ENCODE data around the gene PRM1. TPM values are rescaled to one million over a fixed set of nuclear protein-coding genes. Genes with fewer than 3 reads are reported as not detected.

PRM1 gene
- total and polyA plus RNA-seq, 2 of the 13 experiments (the other 11 are each of a cell fraction or from before 2014, with no cell fraction given) = not detected

DNA sequence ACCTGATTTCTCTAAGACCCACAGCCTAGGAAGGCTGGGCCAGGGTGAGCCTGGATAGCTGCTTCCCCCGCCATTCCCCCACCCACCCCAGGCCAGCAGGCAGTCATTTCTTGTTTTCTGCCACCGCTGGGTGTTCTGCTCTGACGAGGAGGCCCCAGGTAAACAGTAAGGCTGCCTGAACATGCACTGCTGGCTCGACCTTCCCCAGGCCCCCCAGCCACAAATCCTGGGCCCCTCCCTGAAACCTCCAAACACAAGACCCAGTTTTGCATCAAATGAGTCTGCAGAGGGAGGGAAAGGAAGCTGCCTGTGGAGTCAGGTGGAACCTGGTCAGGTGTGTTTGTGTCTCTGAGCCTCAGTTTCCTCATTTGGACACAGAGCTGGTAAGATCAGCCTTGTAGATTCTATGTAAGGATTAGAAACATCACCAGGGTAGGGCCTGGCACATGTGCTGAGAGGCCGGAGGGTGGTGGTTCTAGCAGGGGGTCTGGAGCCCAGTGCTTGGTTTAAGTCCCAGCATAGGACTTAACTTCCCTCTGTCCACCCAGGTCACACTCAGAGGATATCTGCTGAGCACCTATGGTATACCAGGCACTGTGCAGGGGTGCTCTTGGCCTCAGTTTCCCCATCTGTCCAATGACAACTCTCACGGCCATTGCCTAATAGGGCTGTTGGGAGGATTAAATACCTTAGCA is 18.9 kb upstream of the PRM1 start (continued):
- TF ChIP-seq TOPORS (CRISPR knock-in tag; IDR thresholded peaks at IDR 0.05) (no peak), ZNF569 (CRISPR knock-in tag; IDR thresholded peaks at IDR 0.05; ENCODE audit: borderline replicate concordance) (no peak), SIX4 (CRISPR knock-in tag; IDR thresholded peaks at IDR 0.05) (no peak), ZNF331 (CRISPR knock-in tag; IDR thresholded peaks at IDR 0.05) (no peak), BRD4 (CRISPR knock-in tag; IDR thresholded peaks at IDR 0.05) (no peak), ZNF382 (CRISPR knock-in tag; IDR thresholded peaks at IDR 0.05; ENCODE audit: borderline replicate concordance) (no peak), U2AF2 (IDR thresholded peaks at IDR 0.05; ENCODE audit: low read depth, low read length) (no peak), ZBTB8A (CRISPR knock-in tag; IDR thresholded peaks at IDR 0.05; ENCODE audit: borderline replicate concordance, low read depth) (no peak), ZNF34 (CRISPR knock-in tag; IDR thresholded peaks at IDR 0.05; ENCODE audit: borderline replicate concordance) (no peak), ZNF256 (CRISPR knock-in tag; conservative IDR thresholded peaks at IDR 0.05) (no peak), NKX3-1 (CRISPR knock-in tag; IDR thresholded peaks at IDR 0.05) (no peak), ZNF879 (CRISPR knock-in tag; IDR thresholded peaks at IDR 0.05) (no peak), GATAD2A (CRISPR knock-in tag; IDR thresholded peaks at IDR 0.05) (0 out of 2 replicates have a peak, but pooled peaks have one; percentile 17), ZNF713 (CRISPR knock-in tag; IDR thresholded peaks at IDR 0.05) (no peak), ISX (CRISPR knock-in tag; conservative IDR thresholded peaks at IDR 0.05) (no peak), ZNF724P (CRISPR knock-in tag; IDR thresholded peaks at IDR 0.05; ENCODE audit: borderline replicate concordance) (no peak), MEIS2 (CRISPR knock-in tag; IDR thresholded peaks at IDR 0.05) (no peak), KLF12 (CRISPR knock-in tag; IDR thresholded peaks at IDR 0.05; ENCODE audit: borderline replicate concordance) (no peak), RAD21 (CRISPR knock-in tag; IDR thresholded peaks at IDR 0.05) (no peak)
- TF ChIP-seq, protein P1, sequence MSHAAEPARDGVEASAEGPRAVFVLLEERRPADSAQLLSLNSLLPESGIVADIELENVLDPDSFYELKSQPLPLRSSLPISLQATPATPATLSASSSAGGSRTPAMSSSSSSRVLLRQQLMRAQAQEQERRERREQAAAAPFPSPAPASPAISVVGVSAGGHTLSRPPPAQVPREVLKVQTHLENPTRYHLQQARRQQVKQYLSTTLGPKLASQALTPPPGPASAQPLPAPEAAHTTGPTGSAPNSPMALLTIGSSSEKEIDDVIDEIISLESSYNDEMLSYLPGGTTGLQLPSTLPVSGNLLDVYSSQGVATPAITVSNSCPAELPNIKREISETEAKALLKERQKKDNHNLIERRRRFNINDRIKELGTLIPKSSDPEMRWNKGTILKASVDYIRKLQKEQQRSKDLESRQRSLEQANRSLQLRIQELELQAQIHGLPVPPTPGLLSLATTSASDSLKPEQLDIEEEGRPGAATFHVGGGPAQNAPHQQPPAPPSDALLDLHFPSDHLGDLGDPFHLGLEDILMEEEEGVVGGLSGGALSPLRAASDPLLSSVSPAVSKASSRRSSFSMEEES (CRISPR knock-in tag; IDR thresholded peaks at IDR 0.05) = no peak
- TF ChIP-seq, protein P2, sequence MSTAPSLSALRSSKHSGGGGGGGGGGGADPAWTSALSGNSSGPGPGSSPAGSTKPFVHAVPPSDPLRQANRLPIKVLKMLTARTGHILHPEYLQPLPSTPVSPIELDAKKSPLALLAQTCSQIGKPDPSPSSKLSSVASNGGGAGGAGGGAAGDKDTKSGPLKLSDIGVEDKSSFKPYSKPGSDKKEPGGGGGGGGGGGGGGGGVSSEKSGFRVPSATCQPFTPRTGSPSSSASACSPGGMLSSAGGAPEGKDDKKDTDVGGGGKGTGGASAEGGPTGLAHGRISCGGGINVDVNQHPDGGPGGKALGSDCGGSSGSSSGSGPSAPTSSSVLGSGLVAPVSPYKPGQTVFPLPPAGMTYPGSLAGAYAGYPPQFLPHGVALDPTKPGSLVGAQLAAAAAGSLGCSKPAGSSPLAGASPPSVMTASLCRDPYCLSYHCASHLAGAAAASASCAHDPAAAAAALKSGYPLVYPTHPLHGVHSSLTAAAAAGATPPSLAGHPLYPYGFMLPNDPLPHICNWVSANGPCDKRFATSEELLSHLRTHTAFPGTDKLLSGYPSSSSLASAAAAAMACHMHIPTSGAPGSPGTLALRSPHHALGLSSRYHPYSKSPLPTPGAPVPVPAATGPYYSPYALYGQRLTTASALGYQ (CRISPR knock-in tag; IDR thresholded peaks at IDR 0.05) = no peak
- TF ChIP-seq, protein P3, sequence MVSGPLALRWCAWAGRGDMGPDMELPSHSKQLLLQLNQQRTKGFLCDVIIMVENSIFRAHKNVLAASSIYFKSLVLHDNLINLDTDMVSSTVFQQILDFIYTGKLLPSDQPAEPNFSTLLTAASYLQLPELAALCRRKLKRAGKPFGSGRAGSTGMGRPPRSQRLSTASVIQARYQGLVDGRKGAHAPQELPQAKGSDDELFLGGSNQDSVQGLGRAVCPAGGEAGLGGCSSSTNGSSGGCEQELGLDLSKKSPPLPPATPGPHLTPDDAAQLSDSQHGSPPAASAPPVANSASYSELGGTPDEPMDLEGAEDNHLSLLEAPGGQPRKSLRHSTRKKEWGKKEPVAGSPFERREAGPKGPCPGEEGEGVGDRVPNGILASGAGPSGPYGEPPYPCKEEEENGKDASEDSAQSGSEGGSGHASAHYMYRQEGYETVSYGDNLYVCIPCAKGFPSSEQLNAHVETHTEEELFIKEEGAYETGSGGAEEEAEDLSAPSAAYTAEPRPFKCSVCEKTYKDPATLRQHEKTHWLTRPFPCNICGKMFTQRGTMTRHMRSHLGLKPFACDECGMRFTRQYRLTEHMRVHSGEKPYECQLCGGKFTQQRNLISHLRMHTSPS (CRISPR knock-in tag; IDR thresholded peaks at IDR 0.05; ENCODE audit: low read depth) = no peak
- TF ChIP-seq, protein P4, sequence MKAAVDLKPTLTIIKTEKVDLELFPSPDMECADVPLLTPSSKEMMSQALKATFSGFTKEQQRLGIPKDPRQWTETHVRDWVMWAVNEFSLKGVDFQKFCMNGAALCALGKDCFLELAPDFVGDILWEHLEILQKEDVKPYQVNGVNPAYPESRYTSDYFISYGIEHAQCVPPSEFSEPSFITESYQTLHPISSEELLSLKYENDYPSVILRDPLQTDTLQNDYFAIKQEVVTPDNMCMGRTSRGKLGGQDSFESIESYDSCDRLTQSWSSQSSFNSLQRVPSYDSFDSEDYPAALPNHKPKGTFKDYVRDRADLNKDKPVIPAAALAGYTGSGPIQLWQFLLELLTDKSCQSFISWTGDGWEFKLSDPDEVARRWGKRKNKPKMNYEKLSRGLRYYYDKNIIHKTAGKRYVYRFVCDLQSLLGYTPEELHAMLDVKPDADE (CRISPR knock-in tag; IDR thresholded peaks at IDR 0.05) = no peak
- TF ChIP-seq, protein P5, sequence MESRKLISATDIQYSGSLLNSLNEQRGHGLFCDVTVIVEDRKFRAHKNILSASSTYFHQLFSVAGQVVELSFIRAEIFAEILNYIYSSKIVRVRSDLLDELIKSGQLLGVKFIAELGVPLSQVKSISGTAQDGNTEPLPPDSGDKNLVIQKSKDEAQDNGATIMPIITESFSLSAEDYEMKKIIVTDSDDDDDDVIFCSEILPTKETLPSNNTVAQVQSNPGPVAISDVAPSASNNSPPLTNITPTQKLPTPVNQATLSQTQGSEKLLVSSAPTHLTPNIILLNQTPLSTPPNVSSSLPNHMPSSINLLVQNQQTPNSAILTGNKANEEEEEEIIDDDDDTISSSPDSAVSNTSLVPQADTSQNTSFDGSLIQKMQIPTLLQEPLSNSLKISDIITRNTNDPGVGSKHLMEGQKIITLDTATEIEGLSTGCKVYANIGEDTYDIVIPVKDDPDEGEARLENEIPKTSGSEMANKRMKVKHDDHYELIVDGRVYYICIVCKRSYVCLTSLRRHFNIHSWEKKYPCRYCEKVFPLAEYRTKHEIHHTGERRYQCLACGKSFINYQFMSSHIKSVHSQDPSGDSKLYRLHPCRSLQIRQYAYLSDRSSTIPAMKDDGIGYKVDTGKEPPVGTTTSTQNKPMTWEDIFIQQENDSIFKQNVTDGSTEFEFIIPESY (CRISPR knock-in tag; IDR thresholded peaks at IDR 0.05) = peak; percentile 9; the same call in 1 of the 2 replicates
